Measurements from ENCODE around the gene ARG2.
"Not testable (repeated sequence)": the region's sequence is repeated elsewhere in the genome, so short reads cannot be mapped to it uniquely, and the experiment has no call there.

ARG2 gene

GRCh38 chr14:67623114-67623513 lies 3.4 kb downstream of the ARG2 start:
- TF ChIP-seq CTCF (IDR thresholded peaks at IDR 0.05; ENCODE audit: borderline replicate concordance, insufficient read depth, low read depth, low read length): no peak
- no peak overlapping the region for H3K4me3 ChIP-seq (ENCODE audit: low read depth, low read length)

GRCh38 chr14:67626131-67626530 lies 6.4 kb downstream of the ARG2 start:
- H3K4me3 ChIP-seq (ENCODE audit: low read depth, low read length): not testable (repeated sequence)

GRCh38 chr14:67627519-67627918 lies 7.8 kb downstream of the ARG2 start:
- H3K4me3 ChIP-seq (ENCODE audit: low read depth, low read length): no peak overlapping the region

GRCh38 chr14:67630186-67630585 lies 10.5 kb downstream of the ARG2 start:
- no peak for TF ChIP-seq CTCF (IDR thresholded peaks at IDR 0.05; ENCODE audit: borderline replicate concordance, insufficient read depth, low read depth, low read length)
- H3K4me3 ChIP-seq (ENCODE audit: low read depth, low read length): no peak overlapping the region

More at GRCh38 chr14:67627519-67627918, 7.8 kb downstream of the ARG2 start:
- no peak for TF ChIP-seq CTCF (IDR thresholded peaks at IDR 0.05; ENCODE audit: borderline replicate concordance, insufficient read depth, low read depth, low read length)

GRCh38 chr14:67630938-67631337 lies 11.2 kb downstream of the ARG2 start:
- H3K4me3 ChIP-seq (ENCODE audit: low read depth, low read length): no peak overlapping the region
- TF ChIP-seq CTCF (IDR thresholded peaks at IDR 0.05; ENCODE audit: borderline replicate concordance, insufficient read depth, low read depth, low read length): no peak

GRCh38 chr14:67633451-67634147 lies 13.9 kb downstream of the ARG2 start:
- no peak overlapping the region for H3K4me3 ChIP-seq (ENCODE audit: low read depth, low read length)
- no peak for TF ChIP-seq CTCF (IDR thresholded peaks at IDR 0.05; ENCODE audit: borderline replicate concordance, insufficient read depth, low read depth, low read length)

GRCh38 chr14:67636361-67636919 lies 16.7 kb downstream of the ARG2 start:
- no peak overlapping the region for H3K4me3 ChIP-seq (ENCODE audit: low read depth, low read length)
- no peak for TF ChIP-seq CTCF (IDR thresholded peaks at IDR 0.05; ENCODE audit: borderline replicate concordance, insufficient read depth, low read depth, low read length)
